HepG2 (cell line): ENCODE results near the gene ZNF24. TPM values are rescaled to one million over a fixed set of nuclear protein-coding genes. Genes with fewer than 3 reads are reported as not detected.

Experiments
- ELF4 ChIP-seq: sonication (generic); formaldehyde crosslinking; IDR thresholded peaks from 2 replicates; pipeline ENCODE4 v1.5.0; 2020; ENCODE audit warnings: missing genetic modification reagents, mild to moderate bottlenecking, moderate library complexity, borderline replicate concordance
- FOXC1 ChIP-seq: sonication (generic); formaldehyde crosslinking; IDR thresholded peaks from 2 replicates; pipeline ENCODE4 v1.8.0; 2022; ENCODE audit warnings: mild to moderate bottlenecking, missing genetic modification reagents, borderline replicate concordance
- GATAD2A ChIP-seq: IDR thresholded peaks from 2 replicates; pipeline ENCODE4 v1.6.1; 2016
- HDAC1 ChIP-seq: sonication (generic); formaldehyde crosslinking; IDR thresholded peaks from 2 replicates; pipeline ENCODE4 v1.5.1; 2020; ENCODE audit warnings: mild to moderate bottlenecking, missing genetic modification reagents
- MED13 ChIP-seq: sonication (generic); formaldehyde crosslinking; IDR thresholded peaks from 2 replicates; pipeline ENCODE4 v1.5.0; 2020; ENCODE audit warnings: missing genetic modification reagents
- NR2C2 ChIP-seq: sonication (generic); formaldehyde crosslinking; IDR thresholded peaks from 2 replicates; pipeline ENCODE4 v1.4.0; 2020; ENCODE audit warnings: missing genetic modification reagents, mild to moderate bottlenecking, moderate library complexity, borderline replicate concordance
- PTBP1 ChIP-seq: fragments of 200-400 bp; formaldehyde crosslinking; IDR thresholded peaks from 2 replicates; pipeline ENCODE4 v1.6.1; 2018; ENCODE audit warnings: low read length, low read depth; ENCODE audit not compliant: poor library complexity, severe bottlenecking
- REXO4 ChIP-seq: sonication (generic); formaldehyde crosslinking; IDR thresholded peaks from 2 replicates; pipeline ENCODE4 v1.8.0; 2022; ENCODE audit warnings: missing genetic modification reagents, mild to moderate bottlenecking, borderline replicate concordance
- SAP130 ChIP-seq: IDR thresholded peaks from 2 replicates; pipeline ENCODE4 v1.6.1; 2016; ENCODE audit warnings: low read depth
- SNAPC4 ChIP-seq: sonication (generic); formaldehyde crosslinking; IDR thresholded peaks from 2 replicates; pipeline ENCODE4 v1.4.0; 2020; ENCODE audit warnings: mild to moderate bottlenecking, missing genetic modification reagents
- SOX6 ChIP-seq, 2 experiments: fragments of 450-650 bp in 1 of 2; sonication (generic) in 1 of 2; formaldehyde crosslinking in 1 of 2; IDR thresholded peaks; 2 replicates each; pipeline versions ENCODE4 v1.4.0 to v1.6.1; 2017 to 2020; ENCODE audit warnings: antibody characterized with exemption in 1 of 2, mild to moderate bottlenecking in 1 of 2, missing genetic modification reagents in 1 of 2
- SRSF1 ChIP-seq: fragments of 200-400 bp; formaldehyde crosslinking; optimal IDR thresholded peaks from 2 replicates; pipeline ENCODE3; 2017; ENCODE audit warnings: mild to moderate bottlenecking, low read depth, low read length, moderate library complexity
- THAP11 ChIP-seq: IDR thresholded peaks from 2 replicates; pipeline ENCODE4 v1.6.1; 2016; ENCODE audit warnings: missing biosample characterization, missing genetic modification reagents
- YY1 ChIP-seq: IDR thresholded peaks from 2 replicates; pipeline ENCODE4 v1.6.1; 2011; ENCODE audit warnings: low read length, low read depth, moderate library complexity, mild to moderate bottlenecking; ENCODE audit not compliant: insufficient read depth, insufficient replicate concordance
- ZMYM4 ChIP-seq: sonication (generic); formaldehyde crosslinking; IDR thresholded peaks from 2 replicates; pipeline ENCODE4 v1.8.1; 2023; ENCODE audit warnings: mild to moderate bottlenecking, missing genetic modification reagents
- ZNF292 ChIP-seq: sonication (generic); formaldehyde crosslinking; IDR thresholded peaks from 2 replicates; pipeline ENCODE4 v1.8.1; 2022; ENCODE audit warnings: mild to moderate bottlenecking, low read depth, missing genetic modification reagents, borderline replicate concordance
- ZNF446 ChIP-seq: sonication (generic); formaldehyde crosslinking; IDR thresholded peaks from 2 replicates; pipeline ENCODE4 v1.5.0; 2020; ENCODE audit warnings: mild to moderate bottlenecking, missing genetic modification reagents
- ZNF629 ChIP-seq: sonication (generic); formaldehyde crosslinking; conservative IDR thresholded peaks from 2 replicates; pipeline ENCODE4 v1.5.0; 2020; ENCODE audit warnings: missing genetic modification reagents
- ZNF746 ChIP-seq: sonication (generic); formaldehyde crosslinking; IDR thresholded peaks from 2 replicates; pipeline ENCODE4 v1.8.0; 2022; ENCODE audit warnings: mild to moderate bottlenecking, missing genetic modification reagents
- ZNF768 ChIP-seq: sonication (generic); formaldehyde crosslinking; IDR thresholded peaks from 2 replicates; pipeline ENCODE4 v1.4.0; 2020; ENCODE audit warnings: missing genetic modification reagents
- polyA plus RNA-seq, 8 experiments: library from polyadenylated mRNA; depleted of rRNA in 3 of 8; stranded (reverse) in 7 of 8; unstranded in 1 of 8; fragments of >200 nt; fragmentation: Illumina TruSeq in 4 of 8; extraction: Trizol in 4 of 8; gene quantifications; 2 replicates each; pipeline versions ENCODE4 v1.2.1 to v1.2.3, GENCODE V29; 2011 to 2016; ENCODE audit warnings: low read depth in 4 of 8, missing spikeins in 1 of 8, mixed read lengths in 1 of 8; ENCODE audit not compliant: insufficient read depth in 1 of 8
- total RNA-seq, 5 experiments: library from RNA; depleted of rRNA; stranded (reverse); fragments of >200 nt; fragmentation: Illumina TruSeq; extraction: Trizol; gene quantifications; 2 replicates each; pipeline ENCODE4 v1.2.3, GENCODE V29; 2016; ENCODE audit warnings: low read depth in 1 of 5
- TF ChIP-seq, protein P1 (sequence below): sonication (generic); formaldehyde crosslinking; IDR thresholded peaks from 2 replicates; pipeline ENCODE4 v1.5.1; 2020; ENCODE audit warnings: missing genetic modification reagents, mild to moderate bottlenecking, borderline replicate concordance

ZNF24 gene
- total and polyA plus RNA-seq, 2 of the 13 experiments (the other 11 are each of a cell fraction or from before 2014, with no cell fraction given), result 19.5 to 41.1 TPM

DNA sequence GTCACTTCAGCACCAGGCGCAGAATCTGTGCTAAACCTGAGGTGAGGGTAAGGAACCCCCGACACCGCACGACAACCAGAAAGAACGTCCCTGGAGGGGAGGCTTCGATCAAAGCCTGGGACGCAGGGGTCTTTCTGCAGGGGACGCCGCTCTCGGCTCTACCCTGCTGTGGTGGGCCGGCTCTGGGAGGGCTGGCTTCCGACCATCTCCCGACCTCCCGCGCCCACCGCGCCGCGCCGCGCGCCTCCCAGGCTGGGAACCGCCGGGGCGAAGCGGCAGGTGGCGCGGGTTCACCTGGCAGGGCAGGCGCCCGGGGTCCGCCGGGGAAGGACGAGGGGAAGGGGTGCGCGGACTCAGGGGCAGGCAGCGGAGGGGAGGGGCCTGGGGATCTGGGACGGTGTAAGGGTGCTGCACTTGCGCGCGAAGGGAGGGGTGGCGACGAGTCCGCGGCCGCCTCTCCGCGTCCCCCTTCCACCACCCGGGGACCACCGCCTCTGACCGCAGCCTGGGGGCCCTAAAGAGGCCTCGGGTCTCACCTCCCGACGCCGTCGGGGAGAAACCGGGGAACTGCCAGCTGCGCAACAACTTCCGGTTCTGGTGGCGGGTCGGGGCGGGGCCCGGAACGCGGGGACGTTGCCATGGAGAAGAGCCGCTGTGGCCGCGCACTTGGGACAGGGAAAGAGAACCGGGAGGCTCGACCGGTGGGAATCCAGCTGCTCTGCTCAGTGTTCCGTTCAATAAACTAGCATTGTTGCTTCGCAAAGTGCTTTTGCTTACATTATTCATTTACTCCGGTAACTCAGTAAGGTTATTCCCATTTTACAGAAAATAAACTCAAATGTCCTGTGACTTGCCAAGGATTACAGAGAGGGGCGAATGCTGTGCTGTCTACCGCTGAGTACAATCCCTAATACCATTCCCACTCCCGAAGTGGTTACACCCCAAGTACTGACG is 32.8 kb upstream of the ZNF24 start, which contains the start of gene ZNF396 (continued):
- peak; percentile 85 for TF ChIP-seq SRSF1
- peak; percentile 59; the same call in 1 of the 2 replicates for TF ChIP-seq ZNF768 (CRISPR knock-in tag)
- TF ChIP-seq YY1, result peak; percentile 58
- TF ChIP-seq SAP130 (CRISPR knock-in tag), result peak; percentile 91
- TF ChIP-seq SOX6 (IDR thresholded peaks at IDR 0.05), result no peak
- peak; percentile 37; the same call in 1 of the 2 replicates for TF ChIP-seq SOX6 (CRISPR knock-in tag; IDR thresholded peaks at IDR 0.05)
- TF ChIP-seq PTBP1, result peak; percentile 52
- TF ChIP-seq THAP11 (CRISPR knock-in tag), result peak; percentile 59; the same call in 1 of the 2 replicates
- TF ChIP-seq, protein P1, sequence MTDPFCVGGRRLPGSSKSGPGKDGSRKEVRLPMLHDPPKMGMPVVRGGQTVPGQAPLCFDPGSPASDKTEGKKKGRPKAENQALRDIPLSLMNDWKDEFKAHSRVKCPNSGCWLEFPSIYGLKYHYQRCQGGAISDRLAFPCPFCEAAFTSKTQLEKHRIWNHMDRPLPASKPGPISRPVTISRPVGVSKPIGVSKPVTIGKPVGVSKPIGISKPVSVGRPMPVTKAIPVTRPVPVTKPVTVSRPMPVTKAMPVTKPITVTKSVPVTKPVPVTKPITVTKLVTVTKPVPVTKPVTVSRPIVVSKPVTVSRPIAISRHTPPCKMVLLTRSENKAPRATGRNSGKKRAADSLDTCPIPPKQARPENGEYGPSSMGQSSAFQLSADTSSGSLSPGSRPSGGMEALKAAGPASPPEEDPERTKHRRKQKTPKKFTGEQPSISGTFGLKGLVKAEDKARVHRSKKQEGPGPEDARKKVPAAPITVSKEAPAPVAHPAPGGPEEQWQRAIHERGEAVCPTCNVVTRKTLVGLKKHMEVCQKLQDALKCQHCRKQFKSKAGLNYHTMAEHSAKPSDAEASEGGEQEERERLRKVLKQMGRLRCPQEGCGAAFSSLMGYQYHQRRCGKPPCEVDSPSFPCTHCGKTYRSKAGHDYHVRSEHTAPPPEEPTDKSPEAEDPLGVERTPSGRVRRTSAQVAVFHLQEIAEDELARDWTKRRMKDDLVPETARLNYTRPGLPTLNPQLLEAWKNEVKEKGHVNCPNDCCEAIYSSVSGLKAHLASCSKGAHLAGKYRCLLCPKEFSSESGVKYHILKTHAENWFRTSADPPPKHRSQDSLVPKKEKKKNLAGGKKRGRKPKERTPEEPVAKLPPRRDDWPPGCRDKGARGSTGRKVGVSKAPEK, result 0 out of 2 replicates have a peak, but pooled peaks have one; percentile 40
- no peak for TF ChIP-seq ELF4 (CRISPR knock-in tag)
- TF ChIP-seq SNAPC4, result no peak
- TF ChIP-seq ZNF292 (CRISPR knock-in tag), result peak; percentile 48; the same call in 1 of the 2 replicates
- 0 out of 2 replicates have a peak, but pooled peaks have one; percentile 19 for TF ChIP-seq ZNF446
- no peak; the same call in 1 of the 2 replicates for TF ChIP-seq ZNF629
- TF ChIP-seq ZMYM4 (CRISPR knock-in tag), result peak; percentile 54; the same call in 1 of the 2 replicates
- no peak for TF ChIP-seq MED13 (CRISPR knock-in tag)
- 0 out of 2 replicates have a peak, but pooled peaks have one; percentile 38 for TF ChIP-seq ZNF746
- TF ChIP-seq FOXC1 (CRISPR knock-in tag), result peak; percentile 54; the same call in 1 of the 2 replicates
- TF ChIP-seq HDAC1 (CRISPR knock-in tag), result peak; percentile 63; the same call in 1 of the 2 replicates
- TF ChIP-seq REXO4 (CRISPR knock-in tag), result no peak
- peak; percentile 29; the same call in 1 of the 2 replicates for TF ChIP-seq GATAD2A
- peak; percentile 85 for TF ChIP-seq NR2C2 (CRISPR knock-in tag)
